ENCODE results near the gene CHURC1.

DNA sequence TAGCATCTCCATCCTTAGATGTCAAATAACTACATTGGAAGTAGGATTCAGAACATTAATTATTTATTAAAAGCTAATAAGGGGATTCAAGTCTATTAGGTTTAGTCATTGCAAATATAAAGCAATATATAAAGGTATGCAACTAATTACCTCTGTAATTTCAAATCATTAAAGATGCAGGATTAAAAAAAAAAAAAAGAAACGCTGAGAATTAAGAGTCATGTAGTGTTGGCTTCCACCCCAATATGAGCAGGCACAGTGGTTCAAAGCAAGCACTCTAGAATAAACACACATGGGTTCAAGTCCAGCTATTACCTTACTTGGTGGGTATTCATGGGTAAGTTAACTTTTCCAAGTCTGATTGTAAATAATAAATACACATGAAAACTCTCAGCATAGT, 45.4 kb upstream of the CHURC1 start:
- TF ChIP-seq RAD21 (IDR thresholded peaks at IDR 0.05; ENCODE audit: low read length): no peak
- TF ChIP-seq, protein P1, sequence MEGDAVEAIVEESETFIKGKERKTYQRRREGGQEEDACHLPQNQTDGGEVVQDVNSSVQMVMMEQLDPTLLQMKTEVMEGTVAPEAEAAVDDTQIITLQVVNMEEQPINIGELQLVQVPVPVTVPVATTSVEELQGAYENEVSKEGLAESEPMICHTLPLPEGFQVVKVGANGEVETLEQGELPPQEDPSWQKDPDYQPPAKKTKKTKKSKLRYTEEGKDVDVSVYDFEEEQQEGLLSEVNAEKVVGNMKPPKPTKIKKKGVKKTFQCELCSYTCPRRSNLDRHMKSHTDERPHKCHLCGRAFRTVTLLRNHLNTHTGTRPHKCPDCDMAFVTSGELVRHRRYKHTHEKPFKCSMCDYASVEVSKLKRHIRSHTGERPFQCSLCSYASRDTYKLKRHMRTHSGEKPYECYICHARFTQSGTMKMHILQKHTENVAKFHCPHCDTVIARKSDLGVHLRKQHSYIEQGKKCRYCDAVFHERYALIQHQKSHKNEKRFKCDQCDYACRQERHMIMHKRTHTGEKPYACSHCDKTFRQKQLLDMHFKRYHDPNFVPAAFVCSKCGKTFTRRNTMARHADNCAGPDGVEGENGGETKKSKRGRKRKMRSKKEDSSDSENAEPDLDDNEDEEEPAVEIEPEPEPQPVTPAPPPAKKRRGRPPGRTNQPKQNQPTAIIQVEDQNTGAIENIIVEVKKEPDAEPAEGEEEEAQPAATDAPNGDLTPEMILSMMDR (conservative IDR thresholded peaks at IDR 0.05; ENCODE audit: low read depth, low read length): no peak
- TF ChIP-seq NFE2L2 (IDR thresholded peaks at IDR 0.05; ENCODE audit: low read depth, low read length): no peak
- TF ChIP-seq POLR2A (IDR thresholded peaks at IDR 0.05; ENCODE audit: low read depth, low read length): no peak
- no peak for TF ChIP-seq FOS (IDR thresholded peaks at IDR 0.05; ENCODE audit: low read depth, low read length)
- TF ChIP-seq, protein P2, sequence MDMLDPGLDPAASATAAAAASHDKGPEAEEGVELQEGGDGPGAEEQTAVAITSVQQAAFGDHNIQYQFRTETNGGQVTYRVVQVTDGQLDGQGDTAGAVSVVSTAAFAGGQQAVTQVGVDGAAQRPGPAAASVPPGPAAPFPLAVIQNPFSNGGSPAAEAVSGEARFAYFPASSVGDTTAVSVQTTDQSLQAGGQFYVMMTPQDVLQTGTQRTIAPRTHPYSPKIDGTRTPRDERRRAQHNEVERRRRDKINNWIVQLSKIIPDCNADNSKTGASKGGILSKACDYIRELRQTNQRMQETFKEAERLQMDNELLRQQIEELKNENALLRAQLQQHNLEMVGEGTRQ (IDR thresholded peaks at IDR 0.05; ENCODE audit: low read depth, low read length): no peak
- no peak for TF ChIP-seq RFX5 (IDR thresholded peaks at IDR 0.05; ENCODE audit: low read depth, low read length)
- no peak for TF ChIP-seq MAZ (IDR thresholded peaks at IDR 0.05; ENCODE audit: borderline replicate concordance, low read depth, low read length)
- TF ChIP-seq MXI1 (IDR thresholded peaks at IDR 0.05; ENCODE audit: borderline replicate concordance, low read depth, low read length): no peak
